Thyroid gland (tissue), 4 donors: ENCODE results near the gene SMCO4. TPM values are rescaled to one million over a fixed set of nuclear protein-coding genes. Genes with fewer than 3 reads are reported as not detected.

Experiments used
- DNase-seq, 2 donors: peaks; one replicate each; pipeline ENCODE4 v3.0.0-alpha.2; 2019
- H3K27ac ChIP-seq, 3 donors: fragments of 200-600 bp; sonication (generic); 1 replicate in 2 of 3; 2 replicates in 1 of 3; pipeline ENCODE4 v1.5.1; 2016 to 2019; ENCODE audit warnings: mild to moderate bottlenecking in 1 of 3, moderate library complexity in 1 of 3
- H3K27me3 ChIP-seq: fragments of 200-600 bp; sonication (generic); one replicate; pipeline ENCODE4 v1.5.1; 2019
- H3K36me3 ChIP-seq, 2 donors: fragments of 200-600 bp; sonication (generic); one replicate each; pipeline ENCODE4 v1.5.1; 2016 to 2019
- H3K4me1 ChIP-seq, 2 donors: fragments of 200-600 bp; sonication (generic); one replicate each; pipeline ENCODE4 v1.5.1; 2017 to 2019
- H3K4me3 ChIP-seq, 3 donors: fragments of 200-600 bp; sonication (generic); replicated peaks in 1 of 3; 1 replicate in 2 of 3; 2 replicates in 1 of 3; pipeline ENCODE4 v1.5.1; 2016; ENCODE audit warnings: mild to moderate bottlenecking in 1 of 3
- H3K9me3 ChIP-seq: fragments of 200-600 bp; sonication (generic); one replicate; pipeline ENCODE4 v1.5.1; 2017
- CTCF ChIP-seq, 6 experiments: fragments of 200-600 bp in 3 of 6; fragments of 450-650 bp in 3 of 6; sonication (generic) in 3 of 6; IDR thresholded peaks; one replicate each; pipeline ENCODE4 v1.5.1; 2016 to 2019; ENCODE audit warnings: antibody characterized with exemption in 6 of 6, mild to moderate bottlenecking in 2 of 6, inconsistent platforms in 1 of 6, moderate library complexity in 1 of 6
- POLR2A ChIP-seq, 2 donors: fragments of 450-650 bp; IDR thresholded peaks; one replicate each; pipeline ENCODE4 v1.6.1; 2017; ENCODE audit warnings: antibody characterized with exemption in 2 of 2, mild to moderate bottlenecking in 2 of 2, moderate library complexity in 1 of 2
- WGBS, 2 donors: methylation state at CpG; one replicate each; pipeline ENCODE4 v1.1.5; 2017; 5-methylcytosine and 5-hydroxymethylcytosine counted together
- intact Hi-C: fragments of 100-400 bp; cut with DNase I; formaldehyde crosslinking; loops from one replicate; pipeline ENCODE4 v1.15.1; 2023
- total RNA-seq, 4 donors: library from RNA; depleted of rRNA; stranded (reverse); fragments of >200 nt; gene quantifications; one replicate each; pipeline ENCODE4 v1.2.3, GENCODE V29; 2016

The SMCO4 gene
- total RNA-seq, 4 donors from 2014 or later = 38.6 to 135 (median 102) TPM

GRCh38 chr11:93541884-93542810 is 1.0 kb downstream of the SMCO4 start:
- H3K36me3 ChIP-seq = no peaks in the 10 kb centered on the region
- peaks cover 41 to 69% of the 10 kb centered on the region in 2 donors for H3K4me1 ChIP-seq
- no peaks in the 10 kb centered on the region for H3K9me3 ChIP-seq
- H3K4me3 ChIP-seq = peak overlapping the region; percentile 62 to 81 (median 69)
- peak; percentile 58 to 67 for DNase-seq
- H3K27ac ChIP-seq = peak overlapping the region; percentile 90 to 99 (median 97)
- 15 to 27% methylated on average over 9 to 25 of the region's 29 CpGs for WGBS, 2 donors
- no peaks in the 10 kb centered on the region for H3K27me3 ChIP-seq
- intact Hi-C loops = loop anchor here (10.0 kb wide), 1 partner anchor 307 kb away; no protein-coding TSS in a partner anchor
- TF ChIP-seq POLR2A (IDR thresholded peaks at IDR 0.05) (peak in 1 of 2 donors; percentile 64), CTCF (IDR thresholded peaks at IDR 0.05) (no peak)

GRCh38 chr11:93540896-93541553 is 2.2 kb downstream of the SMCO4 start:
- intact Hi-C loops = loop anchor here (10.0 kb wide), 1 partner anchor 306 kb away; no protein-coding TSS in a partner anchor
- 100% methylated on average over 1 of the region's 1 CpG for WGBS, 2 donors
- H3K9me3 ChIP-seq = no peaks in the 10 kb centered on the region
- TF ChIP-seq CTCF (IDR thresholded peaks at IDR 0.05) (no peak), POLR2A (IDR thresholded peaks at IDR 0.05) (no peak)
- DNase-seq = no peak
- H3K27me3 ChIP-seq = no peaks in the 10 kb centered on the region
- peak overlapping the region; percentile 90 to 99 (median 97) for H3K27ac ChIP-seq
- H3K4me3 ChIP-seq = no peak overlapping the region
- peaks cover 42 to 71% of the 10 kb centered on the region in 2 donors for H3K4me1 ChIP-seq
- H3K36me3 ChIP-seq = no peaks in the 10 kb centered on the region

GRCh38 chr11:93540337-93540736 is 2.9 kb downstream of the SMCO4 start:
- TF ChIP-seq CTCF (IDR thresholded peaks at IDR 0.05) (no peak), POLR2A (IDR thresholded peaks at IDR 0.05) (no peak)
- intact Hi-C loops = loop anchor here (10.0 kb wide), 1 partner anchor 306 kb away; no protein-coding TSS in a partner anchor

GRCh38 chr11:93537767-93538261 is 5.4 kb downstream of the SMCO4 start:
- Histone ChIP-seq H3K27me3 (no peaks in the 10 kb centered on the region), H3K9me3 (no peaks in the 10 kb centered on the region), H3K27ac (peak overlapping the region; percentile 95 to 97 (median 97)), H3K4me1 (peaks cover 40 to 61% of the 10 kb centered on the region in 2 donors), H3K36me3 (no peaks in the 10 kb centered on the region), H3K4me3 (no peak overlapping the region)
- intact Hi-C loops = no loop called here
- 47 to 54% methylated on average over 3 to 14 of the region's 14 CpGs for WGBS, 2 donors
- TF ChIP-seq CTCF (IDR thresholded peaks at IDR 0.05) (no peak), POLR2A (IDR thresholded peaks at IDR 0.05) (peak in 1 of 2 donors; percentile 76)
- peak; percentile 89 to 93 for DNase-seq

More at GRCh38 chr11:93540337-93540736, 2.9 kb downstream of the SMCO4 start:
- H3K9me3 ChIP-seq = no peaks in the 10 kb centered on the region
- no peak for DNase-seq
- H3K27ac ChIP-seq = peak overlapping the region; percentile 95 to 97 (median 97)
- H3K36me3 ChIP-seq = no peaks in the 10 kb centered on the region
- H3K4me1 ChIP-seq = peaks cover 40 to 68% of the 10 kb centered on the region in 2 donors
- H3K4me3 ChIP-seq = no peak overlapping the region
- 85 to 88% methylated on average over 4 of the region's 4 CpGs for WGBS, 2 donors
- H3K27me3 ChIP-seq = no peaks in the 10 kb centered on the region
